Astrocyte (in vitro differentiated cells and primary cell): ENCODE measurements around the gene PCDH17.

Source experiments
- EZH2 ChIP-seq: IDR thresholded peaks from 2 replicates; pipeline ENCODE4 v1.6.1; 2012; ENCODE audit warnings: mild to moderate bottlenecking, low read length, inconsistent platforms; ENCODE audit not compliant: insufficient read depth
- TF ChIP-seq, protein P1 (sequence below): IDR thresholded peaks from 2 replicates; pipeline ENCODE4 v1.5.1; 2011; ENCODE audit warnings: low read depth, mild to moderate bottlenecking, inconsistent platforms, low read length, moderate library complexity; ENCODE audit not compliant: insufficient read depth

GRCh38 chr13:57629391-57629804 is 2.1 kb upstream of the PCDH17 start:
- TF ChIP-seq, protein P1, sequence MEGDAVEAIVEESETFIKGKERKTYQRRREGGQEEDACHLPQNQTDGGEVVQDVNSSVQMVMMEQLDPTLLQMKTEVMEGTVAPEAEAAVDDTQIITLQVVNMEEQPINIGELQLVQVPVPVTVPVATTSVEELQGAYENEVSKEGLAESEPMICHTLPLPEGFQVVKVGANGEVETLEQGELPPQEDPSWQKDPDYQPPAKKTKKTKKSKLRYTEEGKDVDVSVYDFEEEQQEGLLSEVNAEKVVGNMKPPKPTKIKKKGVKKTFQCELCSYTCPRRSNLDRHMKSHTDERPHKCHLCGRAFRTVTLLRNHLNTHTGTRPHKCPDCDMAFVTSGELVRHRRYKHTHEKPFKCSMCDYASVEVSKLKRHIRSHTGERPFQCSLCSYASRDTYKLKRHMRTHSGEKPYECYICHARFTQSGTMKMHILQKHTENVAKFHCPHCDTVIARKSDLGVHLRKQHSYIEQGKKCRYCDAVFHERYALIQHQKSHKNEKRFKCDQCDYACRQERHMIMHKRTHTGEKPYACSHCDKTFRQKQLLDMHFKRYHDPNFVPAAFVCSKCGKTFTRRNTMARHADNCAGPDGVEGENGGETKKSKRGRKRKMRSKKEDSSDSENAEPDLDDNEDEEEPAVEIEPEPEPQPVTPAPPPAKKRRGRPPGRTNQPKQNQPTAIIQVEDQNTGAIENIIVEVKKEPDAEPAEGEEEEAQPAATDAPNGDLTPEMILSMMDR = no peak
- no peak for TF ChIP-seq EZH2
